Transverse colon (tissue), 3 donors: ENCODE data around the gene PTER.

Source experiments
- POLR2A ChIP-seq: fragments of 450-650 bp; IDR thresholded peaks from one replicate; pipeline ENCODE4 v1.6.1; 2016; ENCODE audit warnings: antibody characterized with exemption, mild to moderate bottlenecking, moderate library complexity
- TF ChIP-seq, protein P1 (sequence below), 5 experiments: fragments of 200-600 bp in 3 of 5; fragments of 450-650 bp in 2 of 5; sonication (generic) in 3 of 5; IDR thresholded peaks; 1 replicate in 2 of 5; 2 replicates in 3 of 5; pipeline ENCODE4 v1.5.1; 2016 to 2017; ENCODE audit warnings: antibody characterized with exemption in 5 of 5, inconsistent platforms in 3 of 5, mild to moderate bottlenecking in 2 of 5, moderate library complexity in 1 of 5

- TF ChIP-seq, protein P1, sequence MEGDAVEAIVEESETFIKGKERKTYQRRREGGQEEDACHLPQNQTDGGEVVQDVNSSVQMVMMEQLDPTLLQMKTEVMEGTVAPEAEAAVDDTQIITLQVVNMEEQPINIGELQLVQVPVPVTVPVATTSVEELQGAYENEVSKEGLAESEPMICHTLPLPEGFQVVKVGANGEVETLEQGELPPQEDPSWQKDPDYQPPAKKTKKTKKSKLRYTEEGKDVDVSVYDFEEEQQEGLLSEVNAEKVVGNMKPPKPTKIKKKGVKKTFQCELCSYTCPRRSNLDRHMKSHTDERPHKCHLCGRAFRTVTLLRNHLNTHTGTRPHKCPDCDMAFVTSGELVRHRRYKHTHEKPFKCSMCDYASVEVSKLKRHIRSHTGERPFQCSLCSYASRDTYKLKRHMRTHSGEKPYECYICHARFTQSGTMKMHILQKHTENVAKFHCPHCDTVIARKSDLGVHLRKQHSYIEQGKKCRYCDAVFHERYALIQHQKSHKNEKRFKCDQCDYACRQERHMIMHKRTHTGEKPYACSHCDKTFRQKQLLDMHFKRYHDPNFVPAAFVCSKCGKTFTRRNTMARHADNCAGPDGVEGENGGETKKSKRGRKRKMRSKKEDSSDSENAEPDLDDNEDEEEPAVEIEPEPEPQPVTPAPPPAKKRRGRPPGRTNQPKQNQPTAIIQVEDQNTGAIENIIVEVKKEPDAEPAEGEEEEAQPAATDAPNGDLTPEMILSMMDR (IDR thresholded peaks at IDR 0.05): no peak
- no peak for TF ChIP-seq POLR2A
These were observed 82.6 kb downstream of the PTER start for GRCh38 chr10:16519250-16519907.
